Activated B cell treated with CpG ODN at 0.5 μM for 24 hours (primary cell): ENCODE results near the gene VCPKMT. TPM values are rescaled to one million over a fixed set of nuclear protein-coding genes. Genes with fewer than 3 reads are reported as not detected.
A peak's percentile ranks its signal among the peaks of the same experiment; 100 is the strongest.

Experiments
- ATAC-seq: fragments of 200-7000 bp; cut with Tn5 transposase; one replicate; pipeline ENCODE4 v1.10.0; 2021; ENCODE audit warnings: low read depth, mild to moderate bottlenecking, moderate library complexity
- CTCF ChIA-PET: fragments of 350-600 bp; sonication (Branson Sonifier 250); formaldehyde crosslinking; loops from one replicate; lab custom pipeline; 2021; ENCODE audit warnings: antibody characterized with exemption; lab: Charles Lee
- POLR2A ChIA-PET: fragments of 350-600 bp; sonication (Branson Sonifier 250); formaldehyde crosslinking; loops from one replicate; lab custom pipeline; 2021; ENCODE audit warnings: antibody characterized with exemption; lab: Charles Lee
- DNase-seq: peaks from one replicate; pipeline ENCODE4 v3.0.0; 2022
- H3K27ac Mint-ChIP-seq: one replicate; pipeline ENCODE4 v1.8.0; 2020; ENCODE audit warnings: mixed read lengths
- H3K27me3 Mint-ChIP-seq: one replicate; pipeline ENCODE4 v1.8.0; 2021; ENCODE audit warnings: mixed read lengths
- H3K36me3 Mint-ChIP-seq: one replicate; pipeline ENCODE4 v1.8.0; 2021; ENCODE audit warnings: low read depth, mixed read lengths
- H3K4me1 Mint-ChIP-seq: one replicate; pipeline ENCODE4 v1.8.0; 2021; ENCODE audit warnings: mixed read lengths
- H3K4me3 Mint-ChIP-seq: one replicate; pipeline ENCODE4 v1.8.0; 2020; ENCODE audit warnings: mild to moderate bottlenecking, mixed read lengths
- H3K9me3 Mint-ChIP-seq: one replicate; pipeline ENCODE4 v1.8.0; 2020; ENCODE audit warnings: mixed read lengths
- CTCF ChIP-seq: fragments of 200-600 bp; IDR thresholded peaks from one replicate; pipeline ENCODE4 v1.8.0; 2022; ENCODE audit warnings: antibody characterized with exemption, mild to moderate bottlenecking
- intact Hi-C: fragments of 100-400 bp; cut with micrococcal nuclease; formaldehyde crosslinking; loops from one replicate; pipeline ENCODE4 v1.15.1; 2024
- total RNA-seq: library from RNA; stranded (reverse); gene quantifications from 2 replicates; pipeline ENCODE4 v1.2.3, GENCODE V29; 2022

VCPKMT gene
- total RNA-seq, 1 donor from 2014 or later, result 20.8 TPM

GRCh38 chr14:50106178-50106577, 10.2 kb downstream of the VCPKMT start:
- no peak for ATAC-seq

GRCh38 chr14:50103558-50103957, 12.8 kb downstream of the VCPKMT start:
- TF ChIP-seq CTCF, result no peak
- CTCF ChIA-PET, result interaction anchor here (0.8 to 5.4 kb wide), 14 partner anchors 10 to 251 kb away, joined by 3 to 63 read pairs (median 7); partner anchors contain the start of genes NEMF and VCPKMT
- Mint-ChIP-seq H3K27ac (peak overlapping the region; percentile 92), H3K27me3 (no peaks in the 10 kb centered on the region), H3K4me1 (peaks cover 53% of the 10 kb centered on the region), H3K4me3 (peak overlapping the region; percentile 80), H3K9me3 (no peaks in the 10 kb centered on the region), H3K36me3 (peaks cover 31% of the 10 kb centered on the region)
- no peak for ATAC-seq
- no peak for DNase-seq
- POLR2A ChIA-PET, result interaction anchor here (1.2 to 6.1 kb wide), 19 partner anchors 12 to 251 kb away, joined by 3 to 92 read pairs (median 9); partner anchors contain the start of genes ARF6, NEMF and VCPKMT
- intact Hi-C loops, result no loop called here

More at GRCh38 chr14:50106178-50106577, 10.2 kb downstream of the VCPKMT start:
- Mint-ChIP-seq H3K36me3 (peaks cover 43% of the 10 kb centered on the region), H3K9me3 (no peaks in the 10 kb centered on the region), H3K4me3 (no peak overlapping the region), H3K27me3 (no peaks in the 10 kb centered on the region), H3K4me1 (peaks cover 40% of the 10 kb centered on the region), H3K27ac (peak overlapping the region; percentile 56)
- ChIA-PET POLR2A (interaction anchor here (0.6 to 6.1 kb wide), 5 partner anchors 10 to 253 kb away, joined by 4 to 92 read pairs (median 26); partner anchors contain the start of genes ARF6, NEMF and VCPKMT), CTCF (interaction anchor here (1.1 to 2.9 kb wide), 2 partner anchors 238 to 254 kb away, joined by 3 to 9 read pairs; partner anchors contain the start of gene NEMF)
- intact Hi-C loops, result no loop called here
- DNase-seq, result no peak
- no peak for TF ChIP-seq CTCF

- H3K27ac Mint-ChIP-seq, result no peak overlapping the region
- POLR2A ChIA-PET, result interaction anchor here (0.6 to 6.1 kb wide), 8 partner anchors 11 to 473 kb away, joined by 3 to 92 read pairs (median 11); no protein-coding TSS in a partner anchor
- ATAC-seq, result no peak
- peaks cover 66% of the 10 kb centered on the region for H3K4me1 Mint-ChIP-seq
- DNase-seq, result no peak
- TF ChIP-seq CTCF, result no peak
- intact Hi-C loops, result no loop called here
- H3K4me3 Mint-ChIP-seq, result no peak overlapping the region
- peaks cover 23% of the 10 kb centered on the region for H3K36me3 Mint-ChIP-seq
- CTCF ChIA-PET, result interaction anchor here (0.9 to 5.4 kb wide), 5 partner anchors 16 to 249 kb away, joined by 4 to 63 read pairs (median 6); partner anchors contain the start of gene NEMF
- H3K9me3 Mint-ChIP-seq, result no peaks in the 10 kb centered on the region
- H3K27me3 Mint-ChIP-seq, result no peaks in the 10 kb centered on the region
Measured at GRCh38 chr14:50101417-50101816, 15.0 kb downstream of the VCPKMT start.

GRCh38 chr14:50100805-50101204, 15.6 kb downstream of the VCPKMT start:
- CTCF ChIA-PET, result interaction anchor here (1.5 to 5.4 kb wide), 3 partner anchors 15 to 248 kb away, joined by 4 to 63 read pairs (median 6); partner anchors contain the start of gene NEMF
- Mint-ChIP-seq H3K4me1 (peaks cover 72% of the 10 kb centered on the region), H3K9me3 (no peaks in the 10 kb centered on the region), H3K4me3 (no peak overlapping the region), H3K27ac (peak overlapping the region; percentile 21), H3K36me3 (peaks cover 23% of the 10 kb centered on the region), H3K27me3 (no peaks in the 10 kb centered on the region)
- DNase-seq, result no peak
- no peak for TF ChIP-seq CTCF
- POLR2A ChIA-PET, result interaction anchor here (0.7 to 5.9 kb wide), 5 partner anchors 13 to 473 kb away, joined by 4 to 84 read pairs (median 38); no protein-coding TSS in a partner anchor
- ATAC-seq, result no peak
- intact Hi-C loops, result no loop called here

- H3K4me3 Mint-ChIP-seq, result no peak overlapping the region
- H3K36me3 Mint-ChIP-seq, result peaks cover 25% of the 10 kb centered on the region
- no peak for TF ChIP-seq CTCF
- no peaks in the 10 kb centered on the region for H3K9me3 Mint-ChIP-seq
- H3K4me1 Mint-ChIP-seq, result peaks cover 74% of the 10 kb centered on the region
- H3K27me3 Mint-ChIP-seq, result no peaks in the 10 kb centered on the region
- DNase-seq, result no peak
- intact Hi-C loops, result no loop called here
- CTCF ChIA-PET, result interaction anchor here (1.1 to 1.3 kb wide), 2 partner anchors 17 to 233 kb away, joined by 3 to 4 read pairs; no protein-coding TSS in a partner anchor
- H3K27ac Mint-ChIP-seq, result peak overlapping the region; percentile 62
- POLR2A ChIA-PET, result interaction anchor here (0.6 to 5.7 kb wide), 5 partner anchors 17 to 237 kb away, joined by 3 to 38 read pairs (median 4); no protein-coding TSS in a partner anchor
- no peak for ATAC-seq
Measured at GRCh38 chr14:50099335-50099734, 17.0 kb downstream of the VCPKMT start.
